Upper lobe of left lung (tissue), 6 donors: ENCODE measurements around the gene COL18A1. TPM values are rescaled to one million over a fixed set of nuclear protein-coding genes. Genes with fewer than 3 reads are reported as not detected.

Source experiments
- ATAC-seq, 2 donors: fragments of 200-7000 bp; cut with Tn5 transposase; one replicate each; pipeline ENCODE4 v1.9.1; 2022; ENCODE audit warnings: mild to moderate bottlenecking in 2 of 2, moderate library complexity in 2 of 2; ENCODE audit not compliant: low FRiP score in 2 of 2
- DNase-seq, 2 donors: peaks; one replicate each; pipeline ENCODE4 v3.0.0-alpha.2; 2019 to 2020
- H3K27ac ChIP-seq, 4 donors: fragments of 200-600 bp; sonication (generic); one replicate each; pipeline ENCODE4 v1.5.1; 2016 to 2019
- H3K27me3 ChIP-seq, 4 donors: fragments of 200-600 bp; sonication (generic); one replicate each; pipeline ENCODE4 v1.5.1; 2017 to 2019
- H3K36me3 ChIP-seq, 4 donors: fragments of 200-600 bp; sonication (generic); one replicate each; pipeline ENCODE4 v1.5.1; 2016 to 2019
- H3K4me1 ChIP-seq, 4 donors: fragments of 200-600 bp; sonication (generic); one replicate each; pipeline ENCODE4 v1.5.1; 2018 to 2019
- H3K4me3 ChIP-seq, 4 donors: fragments of 200-600 bp; sonication (generic); one replicate each; pipeline ENCODE4 v1.5.1; 2017 to 2019; ENCODE audit warnings: mild to moderate bottlenecking in 2 of 4, moderate library complexity in 1 of 4
- H3K9me3 ChIP-seq, 4 donors: fragments of 200-600 bp; sonication (generic); one replicate each; pipeline ENCODE4 v1.5.1; 2018 to 2019
- EP300 ChIP-seq, 4 donors: sonication (generic); formaldehyde crosslinking; IDR thresholded peaks; one replicate each; pipeline ENCODE4 v1.5.1; 2017; ENCODE audit warnings: antibody characterized with exemption in 4 of 4, control low read depth in 2 of 4
- POLR2A ChIP-seq, 4 donors: fragments of 450-650 bp; IDR thresholded peaks; one replicate each; pipeline ENCODE4 v1.5.1; 2016 to 2017; ENCODE audit warnings: antibody characterized with exemption in 4 of 4, mild to moderate bottlenecking in 2 of 4
- POLR2AphosphoS5 ChIP-seq, 2 donors: sonication (generic); formaldehyde crosslinking; IDR thresholded peaks; one replicate each; pipeline ENCODE4 v1.5.1; 2017; ENCODE audit warnings: antibody characterized with exemption in 2 of 2
- WGBS, 2 donors: methylation state at CpG; one replicate each; pipeline ENCODE4 v1.1.5; 2017 to 2018; 5-methylcytosine and 5-hydroxymethylcytosine counted together
- total RNA-seq, 6 donors: library from RNA; depleted of rRNA in 4 of 6; stranded (reverse); fragments of >200 nt in 4 of 6; gene quantifications; one replicate each; pipeline versions ENCODE4 v1.1.0 to v1.2.1, GENCODE V29; 2016 to 2021
- TF ChIP-seq, protein P1 (sequence below), 6 experiments: fragments of 450-650 bp in 4 of 6; fragments of 200-600 bp in 2 of 6; sonication (generic) in 2 of 6; IDR thresholded peaks; one replicate each; pipeline ENCODE4 v1.5.1; 2016 to 2019; ENCODE audit warnings: antibody characterized with exemption in 6 of 6
- donor health status: DM: no; HTN: no; CAD: no; lungs with moderate emphysema.
- donor health status: DM: no; HTN: yes; CAD: no; lungs with severe emphysema.

Gene COL18A1
- total RNA-seq, 6 donors from 2014 or later = 34.5 to 138 (median 70.5) TPM

GRCh38 chr21:45365186-45365607 lies 39.8 kb upstream of the COL18A1 start:
- TF ChIP-seq, protein P1, sequence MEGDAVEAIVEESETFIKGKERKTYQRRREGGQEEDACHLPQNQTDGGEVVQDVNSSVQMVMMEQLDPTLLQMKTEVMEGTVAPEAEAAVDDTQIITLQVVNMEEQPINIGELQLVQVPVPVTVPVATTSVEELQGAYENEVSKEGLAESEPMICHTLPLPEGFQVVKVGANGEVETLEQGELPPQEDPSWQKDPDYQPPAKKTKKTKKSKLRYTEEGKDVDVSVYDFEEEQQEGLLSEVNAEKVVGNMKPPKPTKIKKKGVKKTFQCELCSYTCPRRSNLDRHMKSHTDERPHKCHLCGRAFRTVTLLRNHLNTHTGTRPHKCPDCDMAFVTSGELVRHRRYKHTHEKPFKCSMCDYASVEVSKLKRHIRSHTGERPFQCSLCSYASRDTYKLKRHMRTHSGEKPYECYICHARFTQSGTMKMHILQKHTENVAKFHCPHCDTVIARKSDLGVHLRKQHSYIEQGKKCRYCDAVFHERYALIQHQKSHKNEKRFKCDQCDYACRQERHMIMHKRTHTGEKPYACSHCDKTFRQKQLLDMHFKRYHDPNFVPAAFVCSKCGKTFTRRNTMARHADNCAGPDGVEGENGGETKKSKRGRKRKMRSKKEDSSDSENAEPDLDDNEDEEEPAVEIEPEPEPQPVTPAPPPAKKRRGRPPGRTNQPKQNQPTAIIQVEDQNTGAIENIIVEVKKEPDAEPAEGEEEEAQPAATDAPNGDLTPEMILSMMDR (IDR thresholded peaks at IDR 0.05) = no peak
- no peak for TF ChIP-seq EP300 (IDR thresholded peaks at IDR 0.05)
- TF ChIP-seq POLR2AphosphoS5 (IDR thresholded peaks at IDR 0.05) = no peak
- no peak for TF ChIP-seq POLR2A (IDR thresholded peaks at IDR 0.05)
- no peaks in the 10 kb centered on the region for H3K36me3 ChIP-seq
- DNase-seq = peak in 1 of 2 donors; percentile 78
- no peak overlapping the region for H3K4me3 ChIP-seq
- no peaks in the 10 kb centered on the region for H3K9me3 ChIP-seq
- no peak for ATAC-seq
- no peaks in the 10 kb centered on the region for H3K27me3 ChIP-seq
- 92 to 93% methylated on average over 16 to 24 of the region's 25 CpGs for WGBS, 2 donors
- H3K27ac ChIP-seq = peak overlapping the region; percentile 86 to 94 (median 90)
- peaks cover 9 to 18% (median 17%) of the 10 kb centered on the region in 4 donors for H3K4me1 ChIP-seq

DNA sequence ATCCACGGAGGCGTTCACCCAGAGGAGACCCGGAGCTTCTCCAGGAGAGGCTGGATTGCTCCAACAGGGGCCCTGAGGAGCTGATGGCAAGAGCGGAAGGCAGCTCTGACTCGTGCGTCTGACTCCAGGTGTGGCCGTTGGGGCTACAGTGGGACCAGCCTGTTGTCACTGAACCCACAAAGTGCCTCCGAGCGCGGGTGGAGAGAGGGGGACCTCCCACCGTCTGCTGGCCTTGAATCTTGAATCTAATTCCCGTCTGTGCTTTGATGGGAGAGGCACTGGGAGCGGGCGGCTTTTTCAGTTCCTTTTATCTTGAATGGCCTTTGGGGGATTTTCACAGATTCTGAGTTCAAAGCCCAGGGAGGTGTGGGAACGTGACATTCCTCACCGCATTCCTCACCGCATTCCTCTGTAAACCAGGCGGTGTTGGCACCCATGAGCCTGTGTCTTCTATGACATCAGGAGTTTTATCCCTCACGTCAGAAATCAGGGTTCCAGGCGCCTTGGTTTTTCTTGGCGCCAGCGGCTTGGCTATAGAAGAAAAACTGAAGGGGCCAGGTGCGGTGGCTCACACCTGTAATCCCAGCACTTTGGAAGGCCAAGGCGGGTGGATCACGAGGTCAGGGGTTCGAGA lies 39.2 kb upstream of the COL18A1 start:
- H3K27ac ChIP-seq = peak overlapping the region; percentile 86 to 94 (median 90)
- DNase-seq (no peak), ATAC-seq (no peak)
- no peaks in the 10 kb centered on the region for H3K9me3 ChIP-seq
- no peaks in the 10 kb centered on the region for H3K27me3 ChIP-seq
- H3K4me3 ChIP-seq = no peak overlapping the region
- H3K36me3 ChIP-seq = no peaks in the 10 kb centered on the region
- H3K4me1 ChIP-seq = peaks cover 9 to 18% (median 17%) of the 10 kb centered on the region in 4 donors
- 82 to 83% methylated on average over 21 to 26 of the region's 26 CpGs for WGBS, 2 donors
- TF ChIP-seq EP300 (IDR thresholded peaks at IDR 0.05) (no peak), POLR2AphosphoS5 (IDR thresholded peaks at IDR 0.05) (no peak), POLR2A (IDR thresholded peaks at IDR 0.05) (no peak)
- TF ChIP-seq, protein P1 (IDR thresholded peaks at IDR 0.05) = no peak

GRCh38 chr21:45366476-45366875 lies 38.5 kb upstream of the COL18A1 start:
- 90 to 93% methylated on average over 14 to 17 of the region's 17 CpGs for WGBS, 2 donors
- no peaks in the 10 kb centered on the region for H3K9me3 ChIP-seq
- ATAC-seq (no peak), DNase-seq (no peak)
- TF ChIP-seq POLR2AphosphoS5 (IDR thresholded peaks at IDR 0.05) (no peak), POLR2A (IDR thresholded peaks at IDR 0.05) (no peak), EP300 (IDR thresholded peaks at IDR 0.05) (no peak)
- TF ChIP-seq, protein P1 (IDR thresholded peaks at IDR 0.05) = no peak
- peak overlapping the region in 1 of 4 donors; percentile 13 for H3K27ac ChIP-seq
- H3K27me3 ChIP-seq = no peaks in the 10 kb centered on the region
- H3K4me1 ChIP-seq = peaks cover 9 to 18% (median 17%) of the 10 kb centered on the region in 4 donors
- no peaks in the 10 kb centered on the region for H3K36me3 ChIP-seq
- H3K4me3 ChIP-seq = no peak overlapping the region

GRCh38 chr21:45366931-45367401 lies 38.0 kb upstream of the COL18A1 start:
- H3K4me3 ChIP-seq = no peak overlapping the region
- DNase-seq = peak in 1 of 2 donors; percentile 83
- H3K27ac ChIP-seq = peak overlapping the region in 2 of 4 donors; percentile 35 to 54
- no peaks in the 10 kb centered on the region for H3K36me3 ChIP-seq
- H3K27me3 ChIP-seq = no peaks in the 10 kb centered on the region
- no peak for TF ChIP-seq POLR2AphosphoS5 (IDR thresholded peaks at IDR 0.05)
- TF ChIP-seq POLR2A (IDR thresholded peaks at IDR 0.05) = no peak
- TF ChIP-seq EP300 (IDR thresholded peaks at IDR 0.05) = no peak
- TF ChIP-seq, protein P1 (IDR thresholded peaks at IDR 0.05) = no peak
- H3K9me3 ChIP-seq = no peaks in the 10 kb centered on the region
- peaks cover 9 to 18% (median 17%) of the 10 kb centered on the region in 4 donors for H3K4me1 ChIP-seq
- ATAC-seq = peak in 1 of 2 donors; percentile 62
- 76 to 88% methylated on average over 10 to 12 of the region's 14 CpGs for WGBS, 2 donors
